Raji (cell line): ENCODE data around the gene TIGD3.

Experiments
- POLR2A ChIP-seq: IDR thresholded peaks from 2 replicates; pipeline ENCODE4 v1.6.1; 2011; ENCODE audit warnings: low read depth, low read length, control low read depth; ENCODE audit not compliant: insufficient read depth

Gene TIGD3

GRCh38 chr11:65317025-65317786 is 37.3 kb upstream of the TIGD3 start:
- no peak for TF ChIP-seq POLR2A

DNA sequence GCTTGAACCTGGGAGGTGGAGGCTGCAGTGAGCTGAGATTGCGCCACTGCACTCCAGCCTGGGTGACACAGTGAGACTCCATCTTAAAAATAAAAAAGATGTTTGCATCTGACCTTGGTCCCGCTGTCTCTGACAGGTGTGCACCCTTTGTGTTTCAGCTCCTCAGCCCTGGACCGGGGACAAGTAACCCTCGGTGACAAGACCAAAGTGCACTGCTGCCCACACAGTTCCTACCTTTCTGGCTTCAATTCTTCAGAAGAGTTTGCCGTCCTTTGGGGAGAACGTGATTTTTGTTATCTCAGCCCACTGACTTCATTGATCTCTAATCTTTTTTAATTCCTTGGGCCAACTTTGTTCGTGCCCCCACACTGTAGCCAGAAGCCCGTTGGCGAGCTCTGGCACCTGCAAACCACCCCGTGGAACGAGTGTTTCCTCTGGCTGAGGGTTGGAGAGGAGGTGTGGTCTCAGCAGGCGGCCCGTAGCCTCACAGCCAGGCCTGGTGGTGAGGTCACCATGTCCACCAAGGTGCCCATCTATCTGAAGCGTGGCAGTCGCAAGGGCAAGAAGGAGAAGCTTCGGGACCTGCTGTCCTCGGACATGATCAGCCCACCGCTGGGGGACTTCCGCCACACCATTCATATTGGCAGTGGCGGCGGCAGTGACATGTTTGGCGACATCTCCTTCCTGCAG is 34.0 kb upstream of the TIGD3 start:
- TF ChIP-seq POLR2A: no peak

GRCh38 chr11:65321076-65321475 is 33.5 kb upstream of the TIGD3 start:
- no peak for TF ChIP-seq POLR2A

DNA sequence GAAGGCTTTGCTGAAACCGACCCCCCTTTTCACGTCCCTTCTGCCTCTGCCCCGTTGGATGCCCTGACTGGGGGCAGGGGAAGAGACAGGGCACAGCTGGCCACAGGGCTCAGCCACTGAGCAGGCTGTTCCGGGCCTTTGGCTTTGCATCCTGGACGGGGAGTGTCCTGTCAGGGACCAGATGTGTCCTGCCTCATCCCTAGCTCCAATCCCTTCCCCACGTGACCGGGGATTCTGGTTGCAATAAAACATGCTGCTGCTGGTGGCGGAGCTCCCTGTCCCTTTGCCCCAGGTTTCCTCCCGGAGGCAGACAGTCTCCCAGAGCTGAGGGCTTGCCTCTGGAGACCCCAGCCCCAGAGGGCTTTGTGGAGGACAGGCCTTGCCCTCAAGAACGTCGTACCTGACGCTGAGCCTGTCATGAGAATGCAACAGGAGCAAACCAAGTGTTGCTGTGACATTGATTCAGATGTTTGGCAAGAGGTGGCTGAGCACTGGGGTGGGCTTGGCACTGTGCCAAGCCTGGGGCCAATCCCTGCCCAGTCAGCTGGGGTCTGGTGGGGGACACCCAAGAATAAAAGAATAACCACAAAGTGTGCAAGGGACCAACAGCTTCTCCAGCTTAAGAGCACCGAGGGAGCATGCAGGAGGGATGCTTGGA is 32.6 kb upstream of the TIGD3 start:
- no peak for TF ChIP-seq POLR2A

- TF ChIP-seq POLR2A: no peak
These were observed 30.7 kb upstream of the TIGD3 start for GRCh38 chr11:65323813-65324212.

DNA sequence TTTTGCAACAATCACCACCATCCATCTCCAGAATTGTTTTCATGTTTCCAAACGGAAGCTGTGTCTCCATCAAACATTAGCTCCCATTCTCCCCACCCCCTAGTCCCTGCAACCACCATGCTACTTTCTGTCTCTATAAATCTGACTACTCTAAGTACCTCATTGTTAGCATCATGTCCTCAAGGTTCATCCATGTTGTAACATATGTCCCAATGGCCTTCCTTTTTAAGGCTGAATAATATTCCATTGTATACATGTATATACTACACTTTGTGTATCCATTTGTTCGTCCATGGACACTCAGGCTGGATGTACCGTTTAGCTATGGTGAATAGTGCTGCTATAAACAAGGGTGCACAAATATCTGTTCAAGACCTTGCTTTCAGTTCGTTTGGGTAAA is 29.1 kb upstream of the TIGD3 start:
- TF ChIP-seq POLR2A: no peak

DNA sequence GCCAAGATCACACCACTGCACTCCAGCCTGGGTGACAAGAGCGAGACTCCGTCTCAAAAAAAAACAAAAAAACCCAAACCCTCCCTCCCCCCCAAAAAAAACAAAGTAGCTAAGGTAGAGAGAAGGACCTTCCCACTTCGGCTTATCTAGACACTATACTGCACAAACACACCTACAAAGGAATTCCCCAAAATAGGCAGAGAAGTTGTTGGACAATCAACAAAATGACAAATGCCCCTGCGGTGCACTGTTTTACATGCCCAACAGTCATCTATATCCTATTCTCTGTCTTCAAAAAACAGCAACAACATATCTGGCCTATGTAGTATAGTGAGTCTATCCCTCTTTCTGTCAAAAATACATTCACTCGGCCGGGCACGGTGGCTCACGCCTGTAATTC is 27.5 kb upstream of the TIGD3 start:
- no peak for TF ChIP-seq POLR2A

- no peak for TF ChIP-seq POLR2A
These were observed 25.1 kb upstream of the TIGD3 start for GRCh38 chr11:65329478-65329877.

- TF ChIP-seq POLR2A: peak; percentile 36; the same call in 1 of the 2 replicates
These were observed 24.6 kb upstream of the TIGD3 start for GRCh38 chr11:65329944-65330403.

GRCh38 chr11:65330544-65330943 is 24.0 kb upstream of the TIGD3 start:
- TF ChIP-seq POLR2A: no peak

GRCh38 chr11:65334696-65335295 is 19.8 kb upstream of the TIGD3 start:
- TF ChIP-seq POLR2A: no peak

DNA sequence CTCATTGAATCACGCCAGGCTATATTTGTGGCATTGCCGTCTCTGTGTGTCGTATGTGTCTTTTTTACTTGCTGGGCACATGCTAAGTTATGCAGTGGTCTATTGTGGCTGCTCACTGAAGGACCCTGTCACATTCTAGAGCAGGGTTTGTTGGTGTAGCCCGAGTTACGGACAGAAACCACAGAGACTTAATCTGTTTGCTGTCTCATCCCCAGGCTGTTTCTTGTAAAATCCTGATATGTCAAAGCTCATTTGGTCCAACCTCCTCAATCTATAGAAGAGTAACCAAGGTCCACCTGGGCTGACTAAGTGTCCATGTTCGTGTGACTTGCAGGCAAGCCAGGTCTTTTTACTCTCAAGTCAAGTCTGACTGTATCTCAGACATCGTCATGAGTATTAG is 15.9 kb upstream of the TIGD3 start:
- TF ChIP-seq POLR2A: no peak

DNA sequence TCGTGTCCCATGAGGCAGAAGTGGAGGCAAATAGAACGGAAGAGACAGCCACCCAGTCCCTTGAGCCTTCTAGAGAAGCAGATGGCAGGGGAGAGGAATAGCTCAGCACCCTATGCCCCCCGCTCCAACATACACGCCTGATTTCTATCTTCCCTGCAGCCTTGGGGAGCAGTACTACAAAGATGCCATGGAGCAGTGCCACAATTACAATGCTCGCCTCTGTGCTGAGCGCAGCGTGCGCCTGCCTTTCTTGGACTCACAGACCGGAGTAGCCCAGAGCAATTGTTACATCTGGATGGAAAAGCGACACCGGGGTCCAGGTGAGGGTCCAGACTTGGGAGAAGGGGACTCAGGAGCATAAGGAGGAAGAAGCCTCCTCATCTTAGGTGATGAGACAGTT is 14.3 kb upstream of the TIGD3 start:
- TF ChIP-seq POLR2A: no peak

DNA sequence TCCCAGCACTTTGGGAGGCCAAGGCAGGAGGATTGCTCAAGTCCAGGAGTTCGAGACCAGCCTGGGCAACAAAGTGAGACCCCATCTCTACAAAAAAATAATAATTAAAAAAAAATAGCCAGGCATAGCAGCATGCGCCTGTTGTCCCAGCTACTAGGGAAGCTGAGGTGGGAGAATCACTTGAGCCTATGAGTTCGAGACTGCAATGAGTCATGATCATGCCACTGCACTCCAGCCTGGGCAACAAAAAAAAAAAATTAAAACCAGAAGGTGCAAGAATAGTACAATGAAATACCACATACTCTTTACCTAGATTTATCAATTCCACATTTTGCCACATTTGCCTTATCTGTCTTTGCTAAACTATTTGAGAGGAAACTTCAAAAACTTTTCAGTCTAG is 12.7 kb upstream of the TIGD3 start:
- no peak for TF ChIP-seq POLR2A

DNA sequence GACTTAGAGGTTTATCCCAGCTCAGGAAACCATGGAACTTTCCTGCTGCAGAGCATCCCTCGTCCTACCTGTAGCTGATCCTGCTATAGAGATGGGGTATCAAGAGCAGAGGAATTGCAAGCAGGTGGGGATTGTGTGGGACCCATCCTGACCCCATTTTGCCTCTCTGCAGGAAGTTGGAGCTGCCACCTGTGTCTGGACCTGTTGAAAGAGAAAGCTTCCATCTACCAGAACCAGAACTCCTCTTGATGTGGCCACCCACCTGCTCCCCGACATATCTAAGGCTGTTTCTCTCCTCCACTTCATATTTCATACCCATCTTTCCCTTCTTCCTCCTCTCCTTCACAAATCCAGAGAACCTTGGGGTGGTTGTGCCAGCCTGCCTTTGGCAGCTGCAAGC is 3.0 kb upstream of the TIGD3 start:
- TF ChIP-seq POLR2A: no peak
